DMS 273 treated with DMSO at 0.1 percent for 48 hours (cell line): Measurements from ENCODE around the gene CHD8.

Experiments
- DNase-seq: peaks from one replicate; lab custom pipeline; 2025; lab: John Stamatoyannopoulos, UW

The CHD8 gene

DNA sequence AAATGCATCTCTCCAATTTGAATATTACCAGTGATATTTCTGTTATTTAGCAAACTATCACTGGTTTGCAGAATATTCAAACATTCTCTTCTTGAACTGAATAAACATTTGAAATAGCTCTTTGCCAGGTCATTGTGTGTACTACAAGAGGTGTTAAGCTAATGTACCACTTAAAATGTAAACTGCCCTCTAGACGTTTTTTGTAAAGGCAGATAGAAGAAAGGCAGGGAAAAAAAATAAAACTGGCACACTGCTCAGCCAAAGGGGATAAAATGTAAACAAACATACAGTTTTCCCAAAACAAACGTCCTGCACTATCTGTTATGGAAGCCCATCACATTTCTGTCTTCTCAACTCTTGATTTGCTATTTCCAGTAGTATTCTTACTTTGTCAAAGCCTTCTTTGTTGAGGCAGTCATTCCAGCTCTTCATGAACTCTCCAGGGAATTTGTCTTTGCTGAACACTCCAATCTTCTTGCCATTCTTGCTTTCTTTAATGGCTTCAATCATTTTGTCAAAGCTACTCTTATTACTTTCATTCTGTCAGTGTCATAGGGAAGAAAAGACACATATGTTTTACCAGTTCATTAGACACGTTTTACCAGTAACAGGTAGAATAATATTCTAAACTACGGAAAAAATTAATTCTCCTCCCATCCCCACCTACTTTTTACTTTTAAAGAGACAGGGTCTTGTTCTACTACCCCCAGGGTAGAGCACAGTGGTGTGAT lies 85.8 kb downstream of the CHD8 start:
- no peak for DNase-seq

GRCh38 chr14:21367582-21368144 lies 88.3 kb downstream of the CHD8 start:
- DNase-seq = no peak

DNA sequence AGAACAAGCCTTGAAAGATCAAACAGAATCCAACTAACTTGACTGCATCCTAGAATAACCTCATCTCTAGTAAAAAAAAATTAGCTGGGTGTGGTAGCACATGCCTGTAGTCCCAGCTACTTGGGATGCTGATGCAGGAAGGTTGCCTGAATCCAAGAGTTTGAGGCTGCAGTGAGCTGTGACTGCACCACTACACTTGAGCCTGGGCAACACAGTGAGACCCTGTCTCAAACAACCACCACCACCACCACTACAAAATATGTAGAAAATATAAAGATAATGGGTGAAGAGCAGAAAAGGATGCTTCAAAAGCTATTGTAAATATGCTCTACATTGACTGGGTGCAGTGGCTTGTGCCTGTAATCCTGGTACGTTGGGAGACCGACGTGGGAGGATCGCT lies 99.4 kb downstream of the CHD8 start:
- DNase-seq = no peak

GRCh38 chr14:21352587-21352986 lies 103.3 kb downstream of the CHD8 start:
- no peak for DNase-seq

- DNase-seq = no peak
Measured at GRCh38 chr14:21350539-21350938, 105.4 kb downstream of the CHD8 start.

- no peak for DNase-seq
Measured at GRCh38 chr14:21347201-21347600, 108.7 kb downstream of the CHD8 start.

DNA sequence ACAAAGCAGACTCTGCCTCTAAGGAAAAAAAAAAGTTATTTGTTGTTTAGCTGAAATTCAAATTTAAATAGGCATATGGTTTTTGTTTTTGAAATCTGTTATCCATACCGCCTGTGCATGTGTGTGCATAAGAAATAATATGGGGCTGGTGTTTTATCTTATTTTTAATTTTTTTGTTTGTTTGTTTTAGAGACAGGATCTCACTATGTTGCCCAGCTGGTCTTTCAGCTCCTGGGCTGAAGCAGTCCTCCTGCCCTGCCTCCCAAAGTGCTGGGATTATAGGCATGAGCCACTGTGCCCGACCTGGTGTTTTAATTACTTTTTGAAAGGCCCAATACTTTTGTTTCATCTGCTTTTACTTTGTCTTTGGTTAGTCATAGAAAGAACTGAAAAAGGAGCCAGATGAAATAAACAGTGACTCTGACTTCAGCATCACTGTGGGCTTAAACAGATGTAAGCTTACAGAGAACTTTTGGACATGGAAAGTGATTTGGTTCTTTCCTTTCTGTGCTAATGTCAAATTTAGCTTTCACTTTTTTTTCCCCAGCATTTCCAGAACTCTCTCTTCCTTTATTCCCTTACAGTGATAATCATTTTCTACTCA lies 109.3 kb downstream of the CHD8 start:
- DNase-seq = no peak

DNA sequence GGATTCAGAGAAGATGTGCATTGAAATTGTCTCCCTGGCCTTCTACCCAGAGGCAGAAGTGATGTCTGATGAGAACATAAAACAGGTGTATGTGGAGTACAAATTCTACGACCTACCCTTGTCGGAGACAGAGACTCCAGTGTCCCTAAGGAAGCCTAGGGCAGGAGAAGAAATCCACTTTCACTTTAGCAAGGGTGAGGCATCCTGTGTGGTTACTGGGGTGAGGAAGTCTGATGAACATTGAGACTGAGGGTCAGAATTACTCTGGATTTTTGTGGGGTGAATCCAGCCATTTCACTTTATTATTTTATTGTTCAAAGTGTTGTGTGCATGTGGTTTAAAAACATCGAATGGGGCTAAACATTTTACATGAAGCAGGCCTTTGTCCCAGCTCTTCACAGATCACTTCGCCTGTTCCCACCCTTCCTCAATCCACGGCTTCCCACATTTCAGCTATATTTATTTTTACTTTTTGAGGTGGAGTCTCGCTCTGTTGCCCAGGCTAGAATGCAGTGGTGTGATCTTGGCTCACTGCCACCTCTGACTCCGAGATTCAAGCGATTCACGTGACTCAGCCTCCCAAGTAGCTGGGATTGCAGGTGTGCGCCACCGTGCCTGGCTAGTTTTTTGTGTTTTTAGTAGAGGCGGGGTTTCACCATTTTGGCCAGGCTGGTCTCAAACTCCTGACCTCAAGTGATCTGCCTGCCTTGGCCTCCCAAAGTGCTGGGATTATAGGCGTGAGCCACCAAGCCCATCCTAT lies 112.7 kb downstream of the CHD8 start:
- no peak for DNase-seq
